Lower lobe of right lung (tissue), 2 donors: ENCODE results near the gene CD27. TPM values are rescaled to one million over a fixed set of nuclear protein-coding genes. Genes with fewer than 3 reads are reported as not detected.

Source experiments
- ATAC-seq, 2 donors: fragments of 200-7000 bp; cut with Tn5 transposase; one replicate each; pipeline ENCODE4 v1.9.1; 2020 to 2022; ENCODE audit warnings: mild to moderate bottlenecking in 2 of 2, moderate library complexity in 2 of 2
- DNase-seq: peaks from one replicate; pipeline ENCODE4 v3.0.0-alpha.2; 2020
- H3K27ac ChIP-seq: fragments of 200-600 bp; one replicate; pipeline ENCODE4 v1.8.0; 2022
- H3K27me3 ChIP-seq: fragments of 200-600 bp; one replicate; pipeline ENCODE4 v1.8.0; 2022; ENCODE audit warnings: low read depth
- H3K36me3 ChIP-seq: fragments of 200-600 bp; one replicate; pipeline ENCODE4 v1.8.0; 2022; ENCODE audit warnings: mild to moderate bottlenecking
- H3K4me1 ChIP-seq: fragments of 200-600 bp; one replicate; pipeline ENCODE4 v1.8.0; 2022
- H3K4me3 ChIP-seq: fragments of 200-600 bp; one replicate; pipeline ENCODE4 v1.8.0; 2022; ENCODE audit warnings: mild to moderate bottlenecking
- H3K9me3 ChIP-seq: fragments of 200-600 bp; one replicate; pipeline ENCODE4 v1.8.0; 2022
- intact Hi-C: fragments of 100-400 bp; cut with DNase I; formaldehyde crosslinking; loops from one replicate; pipeline ENCODE4 v1.11.0; 2022
- total RNA-seq: library from RNA; stranded (reverse); fragmentation: NEBNext Ultra II Directional; extraction: Animal tissue kit (Norgen Biotek cat#: 25700); gene quantifications from one replicate; pipeline ENCODE4 v1.2.1, GENCODE V29; 2021
- TF ChIP-seq, protein P1 (sequence below): fragments of 200-600 bp; IDR thresholded peaks from one replicate; pipeline ENCODE4 v1.8.0; 2022; ENCODE audit warnings: antibody characterized with exemption, mild to moderate bottlenecking
- donor health status: DM: no; HTN: yes; CAD: no; lungs with severe emphysema.

Gene CD27
- total RNA-seq, 1 donor from 2014 or later = 2.3 TPM

GRCh38 chr12:6438345-6438744 lies 6.4 kb upstream of the CD27 start:
- no peak overlapping the region for H3K4me3 ChIP-seq
- no peaks in the 10 kb centered on the region for H3K9me3 ChIP-seq
- H3K27me3 ChIP-seq = no peaks in the 10 kb centered on the region
- TF ChIP-seq, protein P1, sequence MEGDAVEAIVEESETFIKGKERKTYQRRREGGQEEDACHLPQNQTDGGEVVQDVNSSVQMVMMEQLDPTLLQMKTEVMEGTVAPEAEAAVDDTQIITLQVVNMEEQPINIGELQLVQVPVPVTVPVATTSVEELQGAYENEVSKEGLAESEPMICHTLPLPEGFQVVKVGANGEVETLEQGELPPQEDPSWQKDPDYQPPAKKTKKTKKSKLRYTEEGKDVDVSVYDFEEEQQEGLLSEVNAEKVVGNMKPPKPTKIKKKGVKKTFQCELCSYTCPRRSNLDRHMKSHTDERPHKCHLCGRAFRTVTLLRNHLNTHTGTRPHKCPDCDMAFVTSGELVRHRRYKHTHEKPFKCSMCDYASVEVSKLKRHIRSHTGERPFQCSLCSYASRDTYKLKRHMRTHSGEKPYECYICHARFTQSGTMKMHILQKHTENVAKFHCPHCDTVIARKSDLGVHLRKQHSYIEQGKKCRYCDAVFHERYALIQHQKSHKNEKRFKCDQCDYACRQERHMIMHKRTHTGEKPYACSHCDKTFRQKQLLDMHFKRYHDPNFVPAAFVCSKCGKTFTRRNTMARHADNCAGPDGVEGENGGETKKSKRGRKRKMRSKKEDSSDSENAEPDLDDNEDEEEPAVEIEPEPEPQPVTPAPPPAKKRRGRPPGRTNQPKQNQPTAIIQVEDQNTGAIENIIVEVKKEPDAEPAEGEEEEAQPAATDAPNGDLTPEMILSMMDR = no peak
- H3K27ac ChIP-seq = no peak overlapping the region
- H3K36me3 ChIP-seq = no peaks in the 10 kb centered on the region
- no peak for ATAC-seq
- intact Hi-C loops = no loop called here
- no peaks in the 10 kb centered on the region for H3K4me1 ChIP-seq
- no peak for DNase-seq

- TF ChIP-seq, protein P1 = no peak
- Histone ChIP-seq H3K27me3 (no peaks in the 10 kb centered on the region), H3K36me3 (no peaks in the 10 kb centered on the region), H3K4me3 (no peak overlapping the region), H3K4me1 (no peaks in the 10 kb centered on the region), H3K9me3 (no peaks in the 10 kb centered on the region), H3K27ac (no peak overlapping the region)
- DNase-seq (no peak), ATAC-seq (no peak)
- intact Hi-C loops = no loop called here
Observed at GRCh38 chr12:6440391-6440790, 4.4 kb upstream of the CD27 start.

GRCh38 chr12:6442836-6443235 lies 1.9 kb upstream of the CD27 start:
- ATAC-seq = no peak
- TF ChIP-seq, protein P1 = no peak
- Histone ChIP-seq H3K4me3 (no peak overlapping the region), H3K9me3 (no peaks in the 10 kb centered on the region), H3K36me3 (no peaks in the 10 kb centered on the region), H3K4me1 (no peaks in the 10 kb centered on the region), H3K27ac (no peak overlapping the region), H3K27me3 (no peaks in the 10 kb centered on the region)
- no peak for DNase-seq
- intact Hi-C loops = no loop called here

DNA sequence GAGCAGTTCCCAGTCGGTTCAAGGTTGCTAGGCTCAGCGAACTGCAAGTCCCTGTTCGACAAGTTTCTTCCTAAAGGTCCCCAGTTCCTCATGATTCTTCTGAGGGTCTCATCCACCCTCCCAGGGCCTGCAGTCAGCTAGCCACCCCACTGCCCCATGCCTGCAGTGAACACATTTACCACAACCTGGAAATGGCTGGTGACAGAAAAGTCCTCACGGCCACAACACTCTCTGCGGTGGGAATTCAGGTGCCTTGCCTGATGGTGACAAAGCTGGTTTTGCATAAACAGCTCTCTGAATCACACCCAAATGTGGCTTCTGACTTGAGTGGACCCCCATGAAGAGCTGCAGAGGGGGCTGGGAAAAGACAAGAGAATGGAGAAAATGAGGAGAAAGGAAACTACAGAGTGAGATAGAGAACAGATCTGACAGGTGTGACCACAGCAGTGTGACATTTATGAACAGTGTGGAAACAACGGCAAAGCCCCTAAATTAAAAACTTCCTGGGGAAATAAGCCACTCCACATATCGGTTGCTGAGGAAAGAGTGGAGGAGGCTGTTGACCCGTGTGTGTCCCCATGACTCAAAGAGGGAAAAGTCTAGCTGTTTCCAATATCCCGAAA lies 1.3 kb upstream of the CD27 start:
- intact Hi-C loops = no loop called here
- no peaks in the 10 kb centered on the region for H3K4me1 ChIP-seq
- H3K9me3 ChIP-seq = no peaks in the 10 kb centered on the region
- H3K36me3 ChIP-seq = no peaks in the 10 kb centered on the region
- H3K27ac ChIP-seq = no peak overlapping the region
- H3K27me3 ChIP-seq = no peaks in the 10 kb centered on the region
- no peak for ATAC-seq
- DNase-seq = no peak
- TF ChIP-seq, protein P1 = no peak
- H3K4me3 ChIP-seq = no peak overlapping the region

GRCh38 chr12:6444031-6444430 lies 724 bp upstream of the CD27 start:
- Histone ChIP-seq H3K27ac (no peak overlapping the region), H3K36me3 (no peaks in the 10 kb centered on the region), H3K9me3 (no peaks in the 10 kb centered on the region), H3K27me3 (no peaks in the 10 kb centered on the region), H3K4me3 (no peak overlapping the region), H3K4me1 (no peaks in the 10 kb centered on the region)
- DNase-seq (no peak), ATAC-seq (no peak)
- TF ChIP-seq, protein P1 = no peak
- intact Hi-C loops = no loop called here
